Progenitor cell of endocrine pancreas (in vitro differentiated cells): Measurements from ENCODE around the gene DPP4. TPM values are rescaled to one million over a fixed set of nuclear protein-coding genes. Genes with fewer than 3 reads are reported as not detected.

ENCODE experiments used
- DNase-seq: peaks from one replicate; pipeline ENCODE4 v3.0.0; 2021; ENCODE audit warnings: low spot score; ENCODE audit not compliant: unreplicated experiment
- H3K27ac Mint-ChIP-seq: 2 replicates; pipeline ENCODE4 v1.8.0; 2021; ENCODE audit warnings: mild to moderate bottlenecking, moderate library complexity, mixed read lengths
- H3K27me3 Mint-ChIP-seq: 2 replicates; pipeline ENCODE4 v1.8.0; 2021; ENCODE audit warnings: mixed read lengths
- H3K36me3 Mint-ChIP-seq: 2 replicates; pipeline ENCODE4 v1.8.0; 2022; ENCODE audit warnings: mixed read lengths; ENCODE audit not compliant: insufficient read depth
- H3K4me1 Mint-ChIP-seq: 2 replicates; pipeline ENCODE4 v1.8.0; 2021; ENCODE audit warnings: low read depth, mixed read lengths
- H3K4me3 Mint-ChIP-seq: 2 replicates; pipeline ENCODE4 v1.8.0; 2021; ENCODE audit warnings: low read depth, mild to moderate bottlenecking, moderate library complexity, mixed read lengths
- H3K9me3 Mint-ChIP-seq: 2 replicates; pipeline ENCODE4 v1.8.0; 2021; ENCODE audit warnings: low read depth, mixed read lengths
- total RNA-seq: library from RNA; stranded (reverse); gene quantifications from 2 replicates; pipeline ENCODE4 v1.2.1, GENCODE V29; 2021
- TF ChIP-seq, protein P1 (sequence below): fragments of 200-600 bp; sonication (generic); IDR thresholded peaks from one replicate; pipeline ENCODE4 v1.5.0; 2021; ENCODE audit warnings: antibody characterized with exemption, mild to moderate bottlenecking; ENCODE audit not compliant: unreplicated experiment

DPP4 gene
- total RNA-seq, 1 donor from 2014 or later, result 3.2 TPM

DNA sequence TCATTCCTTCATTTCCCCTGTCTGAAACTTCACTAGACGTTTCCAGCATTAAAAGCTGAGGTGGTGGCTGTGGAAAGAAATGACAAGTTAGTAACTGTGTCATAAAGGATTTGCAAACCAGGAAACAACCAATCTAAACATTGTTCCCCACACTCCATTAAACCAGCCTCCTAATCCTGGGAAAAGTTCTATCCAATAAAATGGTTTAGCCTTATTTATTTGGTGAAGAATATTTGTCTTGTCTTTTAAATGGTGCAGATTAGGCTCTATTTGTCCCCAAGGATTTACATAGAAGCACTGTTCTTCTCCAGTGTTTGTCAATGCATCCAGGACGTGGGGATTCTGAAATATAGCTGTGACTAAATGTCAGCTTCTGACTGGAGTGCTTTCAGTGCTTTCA, 10.5 kb upstream of the DPP4 start:
- no peak overlapping the region for H3K4me3 Mint-ChIP-seq
- no peak overlapping the region for H3K27ac Mint-ChIP-seq
- peaks cover 8% of the 10 kb centered on the region for H3K4me1 Mint-ChIP-seq
- H3K9me3 Mint-ChIP-seq, result peaks cover 2% of the 10 kb centered on the region
- H3K36me3 Mint-ChIP-seq, result no peaks in the 10 kb centered on the region
- TF ChIP-seq, protein P1, sequence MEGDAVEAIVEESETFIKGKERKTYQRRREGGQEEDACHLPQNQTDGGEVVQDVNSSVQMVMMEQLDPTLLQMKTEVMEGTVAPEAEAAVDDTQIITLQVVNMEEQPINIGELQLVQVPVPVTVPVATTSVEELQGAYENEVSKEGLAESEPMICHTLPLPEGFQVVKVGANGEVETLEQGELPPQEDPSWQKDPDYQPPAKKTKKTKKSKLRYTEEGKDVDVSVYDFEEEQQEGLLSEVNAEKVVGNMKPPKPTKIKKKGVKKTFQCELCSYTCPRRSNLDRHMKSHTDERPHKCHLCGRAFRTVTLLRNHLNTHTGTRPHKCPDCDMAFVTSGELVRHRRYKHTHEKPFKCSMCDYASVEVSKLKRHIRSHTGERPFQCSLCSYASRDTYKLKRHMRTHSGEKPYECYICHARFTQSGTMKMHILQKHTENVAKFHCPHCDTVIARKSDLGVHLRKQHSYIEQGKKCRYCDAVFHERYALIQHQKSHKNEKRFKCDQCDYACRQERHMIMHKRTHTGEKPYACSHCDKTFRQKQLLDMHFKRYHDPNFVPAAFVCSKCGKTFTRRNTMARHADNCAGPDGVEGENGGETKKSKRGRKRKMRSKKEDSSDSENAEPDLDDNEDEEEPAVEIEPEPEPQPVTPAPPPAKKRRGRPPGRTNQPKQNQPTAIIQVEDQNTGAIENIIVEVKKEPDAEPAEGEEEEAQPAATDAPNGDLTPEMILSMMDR, result no peak
- DNase-seq, result no peak
- peaks cover 42% of the 10 kb centered on the region for H3K27me3 Mint-ChIP-seq

DNA sequence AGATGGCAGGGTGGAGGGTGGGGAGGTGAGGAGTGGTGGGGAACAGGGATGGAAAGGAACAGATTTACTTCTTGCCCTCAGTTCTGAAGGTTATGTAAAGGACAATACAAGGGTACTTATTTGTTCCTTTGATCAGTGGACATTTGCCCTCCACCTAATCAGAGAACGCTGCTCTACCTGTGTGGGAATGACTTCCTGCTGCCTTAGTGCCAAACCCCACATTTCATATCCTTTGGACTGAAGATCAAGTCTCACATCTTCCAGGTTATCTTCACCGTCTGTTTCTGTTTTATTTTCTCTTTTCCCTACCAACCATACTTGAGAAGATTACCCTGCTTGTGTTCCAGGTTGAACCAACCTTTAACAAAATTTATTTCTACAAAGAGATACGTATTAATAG, 8.7 kb upstream of the DPP4 start:
- Mint-ChIP-seq H3K4me3 (no peak overlapping the region), H3K36me3 (no peaks in the 10 kb centered on the region), H3K4me1 (peaks cover 8% of the 10 kb centered on the region), H3K27me3 (peaks cover 48% of the 10 kb centered on the region), H3K27ac (no peak overlapping the region), H3K9me3 (peaks cover 12% of the 10 kb centered on the region)
- TF ChIP-seq, protein P1, result no peak
- DNase-seq, result no peak

DNA sequence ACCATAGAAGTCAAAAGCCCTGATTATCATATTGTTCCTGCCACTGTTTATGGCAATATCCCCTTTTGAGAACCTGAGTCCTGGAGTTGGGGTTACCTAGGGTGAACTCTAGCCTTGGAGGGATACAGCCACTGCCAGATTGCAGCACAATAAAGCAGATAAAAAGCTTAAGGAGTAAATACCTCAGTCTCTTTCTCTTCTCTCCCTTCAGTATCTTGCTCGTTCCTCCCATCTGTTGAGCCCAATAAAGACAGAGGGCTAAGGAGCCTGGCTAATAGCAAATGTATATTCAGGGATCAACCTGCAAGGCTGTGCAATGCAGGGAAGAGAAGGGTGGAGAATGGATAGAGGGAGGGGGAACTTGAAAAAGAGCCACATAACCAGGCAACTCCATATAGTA, 8.0 kb upstream of the DPP4 start:
- Mint-ChIP-seq H3K36me3 (no peaks in the 10 kb centered on the region), H3K27me3 (peaks cover 52% of the 10 kb centered on the region), H3K27ac (no peak overlapping the region), H3K4me3 (no peak overlapping the region), H3K9me3 (peaks cover 15% of the 10 kb centered on the region), H3K4me1 (peaks cover 8% of the 10 kb centered on the region)
- DNase-seq, result no peak
- TF ChIP-seq, protein P1, result no peak

DNA sequence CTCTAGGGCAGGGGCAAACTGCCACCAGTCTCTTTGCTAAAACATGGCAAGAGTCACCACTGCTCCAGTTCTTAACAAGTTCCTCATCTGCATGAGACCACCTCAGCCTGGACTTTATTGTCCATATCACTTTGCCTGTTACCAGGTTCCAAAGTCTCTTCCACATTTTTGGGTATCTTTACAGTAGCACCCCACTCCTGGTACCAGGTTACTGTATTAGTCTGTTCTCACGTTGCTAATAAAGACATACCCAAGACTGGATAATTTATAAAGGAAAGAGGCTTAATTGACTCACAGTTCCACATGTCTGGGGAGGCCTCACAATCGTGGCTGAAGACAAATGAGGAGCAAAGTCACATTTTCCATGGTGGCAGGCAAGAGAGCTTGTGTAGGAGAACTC, 5.5 kb upstream of the DPP4 start:
- H3K4me3 Mint-ChIP-seq, result no peak overlapping the region
- H3K9me3 Mint-ChIP-seq, result peaks cover 15% of the 10 kb centered on the region
- TF ChIP-seq, protein P1, result no peak
- peaks cover 73% of the 10 kb centered on the region for H3K27me3 Mint-ChIP-seq
- no peak for DNase-seq
- peaks cover 15% of the 10 kb centered on the region for H3K4me1 Mint-ChIP-seq
- H3K36me3 Mint-ChIP-seq, result no peaks in the 10 kb centered on the region
- no peak overlapping the region for H3K27ac Mint-ChIP-seq

DNA sequence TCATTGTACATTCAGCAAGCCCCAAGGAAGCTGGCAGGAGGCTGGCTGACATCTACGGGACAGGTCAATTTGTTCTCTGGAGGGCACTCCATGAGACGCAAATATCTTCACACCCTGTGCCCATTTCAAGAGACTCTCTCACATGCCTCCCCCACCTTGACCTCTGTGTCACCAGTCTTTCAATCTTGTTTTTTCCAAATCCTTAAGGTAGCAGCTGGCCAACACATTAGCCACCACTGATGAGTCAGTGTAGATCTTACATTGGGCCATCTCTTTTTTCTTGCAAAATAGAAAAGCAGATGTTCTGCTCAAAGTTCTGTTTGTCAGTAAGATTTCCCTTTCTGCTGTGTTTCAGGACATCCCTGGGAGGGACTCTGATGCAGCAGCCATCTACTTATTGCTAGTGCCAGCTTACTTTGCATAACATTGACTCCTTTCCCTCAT, 1.7 kb upstream of the DPP4 start:
- Mint-ChIP-seq H3K36me3 (no peaks in the 10 kb centered on the region), H3K4me3 (peak overlapping the region; percentile 42), H3K27ac (no peak overlapping the region), H3K9me3 (peaks cover 15% of the 10 kb centered on the region), H3K27me3 (peaks cover 78% of the 10 kb centered on the region), H3K4me1 (peaks cover 19% of the 10 kb centered on the region)
- DNase-seq, result no peak
- TF ChIP-seq, protein P1, result no peak
